ENCODE measurements around the gene PNKD.
A peak's percentile ranks its signal among the peaks of the same experiment; 100 is the strongest.

Gene PNKD

DNA sequence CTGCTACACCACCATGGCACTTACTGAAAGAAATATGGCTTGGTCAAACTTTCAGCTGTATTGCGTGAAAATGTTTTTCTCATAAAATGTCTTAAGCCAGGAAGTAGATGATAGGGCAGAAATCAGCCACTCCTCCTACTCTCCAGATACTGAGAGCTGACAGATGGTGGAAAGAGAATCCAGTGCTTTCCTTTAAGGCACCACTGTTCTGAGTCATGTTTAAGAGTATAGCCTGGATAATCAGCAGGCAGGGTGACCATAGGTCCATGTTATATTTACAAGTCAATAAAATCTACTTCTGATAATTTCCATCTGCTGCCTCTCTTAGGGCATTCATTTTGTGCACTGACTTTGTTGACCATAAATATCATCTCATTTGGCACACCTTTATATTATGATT is 31.4 kb upstream of the PNKD start:
- ChIA-PET POLR2A (ENCODE audit: low non-redundant PET) (no interaction called here), CTCF (no interaction called here)
- no peak overlapping the region for H3K27ac ChIP-seq
- no peak for DNase-seq (ENCODE audit: low spot score)
- TF ChIP-seq, protein P1, sequence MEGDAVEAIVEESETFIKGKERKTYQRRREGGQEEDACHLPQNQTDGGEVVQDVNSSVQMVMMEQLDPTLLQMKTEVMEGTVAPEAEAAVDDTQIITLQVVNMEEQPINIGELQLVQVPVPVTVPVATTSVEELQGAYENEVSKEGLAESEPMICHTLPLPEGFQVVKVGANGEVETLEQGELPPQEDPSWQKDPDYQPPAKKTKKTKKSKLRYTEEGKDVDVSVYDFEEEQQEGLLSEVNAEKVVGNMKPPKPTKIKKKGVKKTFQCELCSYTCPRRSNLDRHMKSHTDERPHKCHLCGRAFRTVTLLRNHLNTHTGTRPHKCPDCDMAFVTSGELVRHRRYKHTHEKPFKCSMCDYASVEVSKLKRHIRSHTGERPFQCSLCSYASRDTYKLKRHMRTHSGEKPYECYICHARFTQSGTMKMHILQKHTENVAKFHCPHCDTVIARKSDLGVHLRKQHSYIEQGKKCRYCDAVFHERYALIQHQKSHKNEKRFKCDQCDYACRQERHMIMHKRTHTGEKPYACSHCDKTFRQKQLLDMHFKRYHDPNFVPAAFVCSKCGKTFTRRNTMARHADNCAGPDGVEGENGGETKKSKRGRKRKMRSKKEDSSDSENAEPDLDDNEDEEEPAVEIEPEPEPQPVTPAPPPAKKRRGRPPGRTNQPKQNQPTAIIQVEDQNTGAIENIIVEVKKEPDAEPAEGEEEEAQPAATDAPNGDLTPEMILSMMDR (conservative IDR thresholded peaks at IDR 0.05; ENCODE audit: low read depth): no peak

DNA sequence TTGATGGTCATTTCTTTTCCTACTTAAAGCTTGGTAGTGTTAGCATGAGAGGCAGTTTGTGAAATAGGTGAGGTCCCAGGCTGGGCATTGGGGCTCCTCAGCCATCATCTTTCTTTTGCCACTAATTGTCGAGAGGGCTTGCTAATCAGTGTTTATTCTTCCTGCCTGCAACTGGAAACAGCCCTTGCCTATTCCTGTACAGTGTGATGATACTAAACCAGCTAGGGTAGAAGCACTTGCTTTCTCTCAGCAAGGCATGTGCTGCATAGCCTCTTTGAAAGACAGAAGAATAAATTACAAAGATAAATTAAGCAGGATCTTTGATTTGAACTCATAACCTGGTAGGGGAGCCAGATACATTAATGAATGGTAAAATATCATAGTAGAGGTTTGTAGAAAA is 26.1 kb upstream of the PNKD start:
- no peak for DNase-seq (ENCODE audit: low spot score)

DNA sequence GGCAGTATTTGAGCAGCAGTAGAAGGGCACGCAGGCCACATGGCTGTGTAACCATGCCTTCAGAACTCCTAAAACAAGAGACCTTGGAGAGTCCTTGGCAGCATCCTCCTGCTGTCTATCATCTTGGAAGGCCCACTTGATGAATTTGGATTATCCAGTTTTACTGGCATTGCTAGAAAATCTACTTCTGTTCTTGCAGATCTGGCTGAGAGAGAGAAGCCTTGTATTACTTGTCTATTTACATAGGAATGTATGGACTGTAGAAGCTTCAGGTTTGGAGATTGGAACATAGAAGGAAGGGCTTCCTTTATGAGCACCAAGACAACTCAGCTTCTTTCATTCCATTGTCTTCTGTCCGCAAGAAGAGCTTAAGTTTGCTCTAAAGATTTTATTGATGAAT is 25.7 kb upstream of the PNKD start:
- H3K27ac ChIP-seq: no peak overlapping the region
- DNase-seq (ENCODE audit: low spot score): no peak
- POLR2A ChIA-PET (ENCODE audit: low non-redundant PET): no interaction called here
- TF ChIP-seq, protein P1 (conservative IDR thresholded peaks at IDR 0.05; ENCODE audit: low read depth): no peak
- CTCF ChIA-PET: interaction anchor here (0.5 to 1.0 kb wide), 3 partner anchors 15 to 59 kb away, joined by 3 read pairs; no protein-coding TSS in a partner anchor

More for the DNA sequence above, 26.1 kb upstream of the PNKD start:
- H3K27ac ChIP-seq: no peak overlapping the region
- ChIA-PET CTCF (interaction anchor here (0.5 to 1.0 kb wide), 3 partner anchors 15 to 58 kb away, joined by 3 read pairs; no protein-coding TSS in a partner anchor), POLR2A (ENCODE audit: low non-redundant PET) (no interaction called here)
- TF ChIP-seq, protein P1 (conservative IDR thresholded peaks at IDR 0.05; ENCODE audit: low read depth): no peak

DNA sequence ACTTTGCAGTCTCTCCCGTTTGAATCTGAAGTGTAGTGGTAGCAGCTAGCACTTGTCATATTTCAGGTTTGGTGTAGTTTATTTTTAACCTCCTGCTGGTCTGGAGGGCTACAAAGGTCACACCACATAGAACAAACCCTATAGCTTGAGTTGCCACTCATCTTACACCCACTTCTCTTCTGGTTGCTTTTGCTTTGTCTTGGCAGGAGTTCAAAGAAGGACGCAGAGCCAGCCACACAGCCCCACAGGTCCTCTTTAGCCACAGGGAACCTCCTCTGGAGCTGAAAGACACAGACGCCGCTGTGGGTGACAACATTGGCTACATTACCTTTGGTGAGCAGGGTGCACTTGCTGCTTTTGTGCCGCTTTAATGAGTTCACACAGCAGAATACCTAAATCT is 25.1 kb upstream of the PNKD start:
- H3K27ac ChIP-seq: no peak overlapping the region
- CTCF ChIA-PET: interaction anchor here (0.7 kb wide), 1 partner anchor 26 kb away, joined by 3 read pairs; no protein-coding TSS in a partner anchor
- POLR2A ChIA-PET (ENCODE audit: low non-redundant PET): no interaction called here
- no peak for DNase-seq (ENCODE audit: low spot score)
- TF ChIP-seq, protein P1 (conservative IDR thresholded peaks at IDR 0.05; ENCODE audit: low read depth): no peak

DNA sequence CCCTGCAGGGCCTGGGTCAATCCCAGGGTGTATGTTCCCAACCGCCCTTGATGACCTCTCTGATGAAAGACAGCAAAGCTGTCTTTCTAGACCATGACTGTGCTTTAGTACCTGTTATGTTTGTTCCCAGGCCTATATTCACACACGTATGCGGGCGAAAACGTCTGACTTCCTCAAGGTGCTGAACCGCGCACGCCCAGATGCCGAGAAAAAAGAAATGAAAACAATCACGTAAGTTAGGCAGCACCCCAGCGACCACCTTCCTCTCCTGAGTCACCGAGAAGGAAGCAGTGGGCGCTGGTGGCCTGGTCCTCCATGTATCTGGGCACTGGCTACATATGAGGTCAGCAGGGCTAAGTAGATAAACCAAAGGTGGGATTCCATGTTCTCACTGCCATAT is 20.6 kb upstream of the PNKD start:
- DNase-seq (ENCODE audit: low spot score): no peak
- ChIA-PET CTCF (no interaction called here), POLR2A (ENCODE audit: low non-redundant PET) (no interaction called here)
- TF ChIP-seq, protein P1 (conservative IDR thresholded peaks at IDR 0.05; ENCODE audit: low read depth): no peak
- H3K27ac ChIP-seq: no peak overlapping the region

DNA sequence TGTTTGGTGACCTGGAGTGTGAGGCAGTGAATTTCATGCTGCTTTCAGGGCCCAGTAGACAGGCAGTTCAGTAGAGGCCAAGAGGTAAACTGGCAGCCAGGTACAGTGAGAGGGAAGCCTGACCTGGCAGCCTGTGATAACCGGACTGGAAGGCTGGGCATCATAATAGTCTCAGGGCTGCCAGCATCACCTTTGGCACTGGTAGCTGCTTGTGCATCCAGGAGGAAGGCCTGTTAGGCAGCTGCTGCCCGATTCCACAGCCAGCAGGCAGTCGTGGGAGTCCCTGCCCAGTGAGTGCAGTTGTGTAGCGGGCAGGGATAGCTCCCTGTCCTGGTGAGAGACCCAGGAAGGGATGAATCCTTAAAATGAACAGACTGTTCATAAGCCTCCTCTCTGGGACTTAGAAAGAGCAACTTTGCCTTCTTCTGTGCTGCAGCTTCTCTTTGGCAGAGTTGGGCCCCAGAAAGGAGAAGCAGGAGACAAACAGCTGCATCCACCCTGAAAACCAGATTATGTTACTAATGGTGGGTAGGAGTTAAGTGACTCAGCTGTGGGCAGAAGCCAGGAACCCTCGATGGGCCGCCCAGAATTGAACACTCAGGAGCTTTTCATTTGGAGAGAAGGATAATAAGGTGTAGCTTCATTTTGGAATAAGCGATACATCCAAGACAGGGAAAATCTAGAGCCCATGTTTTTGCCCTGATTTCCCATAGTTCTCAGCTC is 17.6 kb upstream of the PNKD start:
- no peak for DNase-seq (ENCODE audit: low spot score)
- TF ChIP-seq, protein P1 (conservative IDR thresholded peaks at IDR 0.05; ENCODE audit: low read depth): no peak
- POLR2A ChIA-PET (ENCODE audit: low non-redundant PET): interaction anchor here (0.6 kb wide), 1 partner anchor 109 kb away, joined by 5 read pairs; no protein-coding TSS in a partner anchor

More for the DNA sequence above, 17.6 kb upstream of the PNKD start:
- peak overlapping the region; percentile 45 for H3K27ac ChIP-seq
- CTCF ChIA-PET: interaction anchor here (1.1 kb wide), 1 partner anchor 85 kb away, joined by 3 read pairs; no protein-coding TSS in a partner anchor

Measured in RWPE1 (cell line).